CD4-positive, alpha-beta T cell (primary cell): ENCODE data around the gene COL5A1. TPM values are rescaled to one million over a fixed set of nuclear protein-coding genes. Genes with fewer than 3 reads are reported as not detected.

Experiments
- ATAC-seq: fragments of 200-7000 bp; cut with Tn5 transposase; one replicate; pipeline ENCODE4 v1.10.0; 2022; ENCODE audit warnings: mild to moderate bottlenecking; ENCODE audit not compliant: poor library complexity
- CTCF ChIA-PET: fragments of 350-600 bp; sonication (Branson Sonifier 250); formaldehyde crosslinking; loops from one replicate; lab custom pipeline; 2021; ENCODE audit warnings: antibody characterized with exemption, inconsistent platforms; lab: Charles Lee
- POLR2A ChIA-PET: fragments of 350-600 bp; sonication (Branson Sonifier 250); formaldehyde crosslinking; loops from one replicate; lab custom pipeline; 2021; ENCODE audit warnings: antibody characterized with exemption, inconsistent platforms; lab: Charles Lee
- DNase-seq, 14 experiments: peaks; one replicate each; pipeline ENCODE4 v3.0.0-alpha.2; 2013 to 2020; ENCODE audit warnings: mixed read lengths in 2 of 14
- H3K27ac ChIP-seq, 2 donors: one replicate each; pipeline versions ENCODE4 v1.5.1 to v1.7.0; 2013; ENCODE audit warnings: low read length in 2 of 2, low read depth in 1 of 2, mild to moderate bottlenecking in 1 of 2
- H3K27me3 ChIP-seq, 2 experiments: 1 replicate in 1 of 2; 2 replicates in 1 of 2; pipeline versions ENCODE4 v1.6.1 to v1.7.0; 2013; ENCODE audit warnings: low read length in 2 of 2, control low read depth in 1 of 2, mild to moderate bottlenecking in 1 of 2, moderate library complexity in 1 of 2; ENCODE audit not compliant: insufficient read depth in 2 of 2, control insufficient read depth in 1 of 2
- H3K36me3 ChIP-seq: one replicate; pipeline ENCODE4 v1.6.1; 2013; ENCODE audit warnings: low read length, control low read depth; ENCODE audit not compliant: insufficient read depth
- H3K4me1 ChIP-seq: one replicate; pipeline ENCODE4 v1.6.1; 2013; ENCODE audit warnings: low read length, control low read depth; ENCODE audit not compliant: insufficient read depth
- H3K4me3 ChIP-seq: one replicate; pipeline ENCODE4 v1.5.1; 2013; ENCODE audit warnings: mild to moderate bottlenecking, low read length, moderate library complexity
- H3K9me3 ChIP-seq, 2 experiments: 1 replicate in 1 of 2; 2 replicates in 1 of 2; pipeline versions ENCODE4 v1.6.1 to v1.7.0; 2013; ENCODE audit warnings: low read length in 2 of 2, mild to moderate bottlenecking in 2 of 2, control low read depth in 1 of 2, moderate library complexity in 1 of 2; ENCODE audit not compliant: control insufficient read depth in 1 of 2, insufficient read depth in 1 of 2
- H3K27ac Mint-ChIP-seq: one replicate; pipeline ENCODE4 v1.8.0; 2020; ENCODE audit warnings: mixed read lengths
- H3K27me3 Mint-ChIP-seq: one replicate; pipeline ENCODE4 v1.8.0; 2021; ENCODE audit warnings: mixed read lengths
- H3K36me3 Mint-ChIP-seq: one replicate; pipeline ENCODE4 v1.8.0; 2021; ENCODE audit warnings: low read depth, mixed read lengths
- H3K4me1 Mint-ChIP-seq: one replicate; pipeline ENCODE4 v1.8.0; 2021; ENCODE audit warnings: low read depth, mixed read lengths
- H3K4me3 Mint-ChIP-seq: one replicate; pipeline ENCODE4 v1.8.0; 2020; ENCODE audit warnings: mild to moderate bottlenecking, mixed read lengths
- H3K9me3 Mint-ChIP-seq: one replicate; pipeline ENCODE4 v1.8.0; 2020; ENCODE audit warnings: mixed read lengths
- intact Hi-C, 2 experiments: fragments of 100-400 bp; cut with DNase I in 1 of 2; cut with micrococcal nuclease in 1 of 2; formaldehyde crosslinking; loops; one replicate each; pipeline versions ENCODE4 v1.15.1 to v1.9.0; 2023 to 2025; cut with DNase I, micrococcal nuclease
- total RNA-seq, 174 experiments: library from RNA in 2 of 174; stranded (reverse) in 2 of 174; gene quantifications; one replicate each; pipeline ENCODE4 v1.2.3 and lab custom pipeline; 2021 to 2026
- TF ChIP-seq, protein P1 (sequence below): fragments of 200-600 bp; IDR thresholded peaks from one replicate; pipeline ENCODE4 v1.8.0; 2022; ENCODE audit warnings: antibody characterized with exemption, mild to moderate bottlenecking

COL5A1 gene
- total RNA-seq, 2 experiments from 2014 or later = 0.41 to 0.50 TPM

DNA sequence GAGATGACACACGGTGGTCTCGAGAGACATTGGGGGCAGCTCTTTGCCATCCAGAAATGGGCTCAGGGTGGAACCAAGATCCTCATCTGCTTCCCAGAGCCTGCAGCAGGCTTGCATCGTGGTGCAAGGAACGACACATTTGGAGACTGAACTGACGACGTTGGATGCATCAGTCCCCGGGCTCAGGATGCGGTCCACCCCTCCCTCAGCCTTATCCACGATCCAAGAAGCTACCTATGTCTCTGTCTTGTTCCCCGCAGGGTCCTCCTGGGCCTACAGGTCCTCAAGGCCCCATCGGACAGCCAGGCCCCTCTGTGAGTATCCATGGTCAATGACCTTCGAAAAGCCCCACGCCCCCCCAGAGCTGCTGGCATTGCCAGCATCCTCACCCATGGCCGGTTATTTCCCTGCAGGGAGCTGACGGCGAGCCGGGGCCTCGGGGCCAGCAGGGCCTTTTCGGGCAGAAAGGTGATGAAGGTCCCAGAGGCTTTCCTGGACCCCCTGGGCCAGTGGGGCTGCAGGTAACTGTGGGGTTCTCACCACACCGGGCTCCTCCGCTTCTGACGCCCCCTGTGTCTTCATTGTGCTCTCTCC, 169.6 kb downstream of the COL5A1 start:
- no peaks in the 10 kb centered on the region for H3K4me1 ChIP-seq
- POLR2A ChIA-PET = no interaction called here
- no peak overlapping the region for H3K27ac ChIP-seq
- H3K9me3 ChIP-seq = no peaks in the 10 kb centered on the region
- H3K36me3 ChIP-seq = no peaks in the 10 kb centered on the region
- CTCF ChIA-PET = no interaction called here
- H3K4me3 ChIP-seq = no peak overlapping the region
- ATAC-seq (no peak), DNase-seq (no peak)
- no peaks in the 10 kb centered on the region for H3K27me3 ChIP-seq
- intact Hi-C loops = no loop called here
- Mint-ChIP-seq H3K27ac (no peak overlapping the region), H3K4me1 (no peaks in the 10 kb centered on the region), H3K27me3 (no peaks in the 10 kb centered on the region), H3K4me3 (no peak overlapping the region), H3K9me3 (no peaks in the 10 kb centered on the region), H3K36me3 (no peaks in the 10 kb centered on the region)
- TF ChIP-seq, protein P1, sequence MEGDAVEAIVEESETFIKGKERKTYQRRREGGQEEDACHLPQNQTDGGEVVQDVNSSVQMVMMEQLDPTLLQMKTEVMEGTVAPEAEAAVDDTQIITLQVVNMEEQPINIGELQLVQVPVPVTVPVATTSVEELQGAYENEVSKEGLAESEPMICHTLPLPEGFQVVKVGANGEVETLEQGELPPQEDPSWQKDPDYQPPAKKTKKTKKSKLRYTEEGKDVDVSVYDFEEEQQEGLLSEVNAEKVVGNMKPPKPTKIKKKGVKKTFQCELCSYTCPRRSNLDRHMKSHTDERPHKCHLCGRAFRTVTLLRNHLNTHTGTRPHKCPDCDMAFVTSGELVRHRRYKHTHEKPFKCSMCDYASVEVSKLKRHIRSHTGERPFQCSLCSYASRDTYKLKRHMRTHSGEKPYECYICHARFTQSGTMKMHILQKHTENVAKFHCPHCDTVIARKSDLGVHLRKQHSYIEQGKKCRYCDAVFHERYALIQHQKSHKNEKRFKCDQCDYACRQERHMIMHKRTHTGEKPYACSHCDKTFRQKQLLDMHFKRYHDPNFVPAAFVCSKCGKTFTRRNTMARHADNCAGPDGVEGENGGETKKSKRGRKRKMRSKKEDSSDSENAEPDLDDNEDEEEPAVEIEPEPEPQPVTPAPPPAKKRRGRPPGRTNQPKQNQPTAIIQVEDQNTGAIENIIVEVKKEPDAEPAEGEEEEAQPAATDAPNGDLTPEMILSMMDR = no peak

DNA sequence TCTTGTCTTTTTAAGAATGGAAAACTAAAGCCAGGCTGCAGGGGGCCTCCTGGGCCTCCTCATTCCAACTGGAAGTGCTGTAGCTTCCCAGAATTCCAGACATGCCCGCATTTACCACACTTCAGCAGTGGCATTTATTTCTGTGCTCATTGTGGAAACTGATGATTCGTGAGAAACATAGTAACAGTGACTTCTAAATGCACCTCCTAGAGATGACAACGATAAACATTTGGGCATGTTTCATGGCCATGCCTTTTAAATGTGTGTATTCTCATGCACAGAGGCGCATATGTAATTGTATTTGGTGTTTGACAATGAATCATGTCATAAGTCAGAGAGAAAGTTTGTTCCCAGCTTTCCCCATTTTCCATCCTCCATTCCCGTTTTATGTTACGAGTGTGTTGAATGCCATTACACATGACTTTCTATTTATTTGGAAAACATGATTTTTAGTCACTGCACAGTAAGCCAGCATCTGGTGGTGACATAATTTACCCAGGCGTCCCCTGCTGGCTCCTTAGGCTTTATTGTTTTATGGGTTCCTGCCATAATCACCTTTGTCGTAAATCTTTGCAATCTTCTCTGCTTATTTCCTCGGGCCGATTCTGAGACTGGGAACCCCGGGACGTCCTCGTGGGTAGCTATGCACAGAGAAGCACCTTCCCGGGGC, 170.2 kb downstream of the COL5A1 start:
- no peaks in the 10 kb centered on the region for H3K9me3 ChIP-seq
- H3K36me3 ChIP-seq = no peaks in the 10 kb centered on the region
- Mint-ChIP-seq H3K9me3 (no peaks in the 10 kb centered on the region), H3K36me3 (no peaks in the 10 kb centered on the region), H3K27me3 (no peaks in the 10 kb centered on the region), H3K27ac (no peak overlapping the region), H3K4me1 (no peaks in the 10 kb centered on the region), H3K4me3 (no peak overlapping the region)
- intact Hi-C loops = no loop called here
- no peak for ATAC-seq
- no peak overlapping the region for H3K4me3 ChIP-seq
- TF ChIP-seq, protein P1 = no peak
- H3K27ac ChIP-seq = no peak overlapping the region
- POLR2A ChIA-PET = no interaction called here
- DNase-seq = no peak
- H3K4me1 ChIP-seq = no peaks in the 10 kb centered on the region
- no peaks in the 10 kb centered on the region for H3K27me3 ChIP-seq
- CTCF ChIA-PET = no interaction called here

DNA sequence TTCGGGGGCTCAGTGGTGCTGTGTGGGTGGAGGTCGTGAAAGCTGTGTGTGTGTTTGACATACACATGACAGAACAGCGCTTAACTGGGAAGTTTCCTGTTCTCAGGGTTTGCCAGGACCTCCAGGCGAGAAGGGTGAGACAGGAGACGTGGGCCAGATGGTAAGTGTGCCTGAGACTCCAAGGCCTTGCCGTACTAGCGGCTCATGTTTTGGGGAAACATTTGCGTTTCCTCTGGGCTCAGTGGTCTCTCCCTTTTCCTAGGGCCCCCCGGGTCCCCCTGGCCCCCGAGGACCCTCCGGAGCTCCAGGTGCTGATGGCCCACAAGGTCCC, 170.7 kb downstream of the COL5A1 start:
- Histone ChIP-seq H3K27ac (no peak overlapping the region), H3K4me1 (no peaks in the 10 kb centered on the region), H3K4me3 (no peak overlapping the region), H3K36me3 (no peaks in the 10 kb centered on the region), H3K27me3 (no peaks in the 10 kb centered on the region), H3K9me3 (no peaks in the 10 kb centered on the region)
- intact Hi-C loops = no loop called here
- Mint-ChIP-seq H3K9me3 (no peaks in the 10 kb centered on the region), H3K4me1 (no peaks in the 10 kb centered on the region), H3K27me3 (no peaks in the 10 kb centered on the region), H3K4me3 (no peak overlapping the region), H3K36me3 (no peaks in the 10 kb centered on the region), H3K27ac (no peak overlapping the region)
- TF ChIP-seq, protein P1 = no peak
- POLR2A ChIA-PET = no interaction called here
- ATAC-seq (no peak), DNase-seq (no peak)
- CTCF ChIA-PET = no interaction called here
